DOHH2 (cell line): ENCODE results near the gene SMAD2.

Experiments used
- EZH2phosphoT487 ChIP-seq: fragments of 200-600 bp; sonication (generic); IDR thresholded peaks from 2 replicates; pipeline ENCODE4 v1.6.1; 2017; ENCODE audit warnings: borderline replicate concordance, mild to moderate bottlenecking, antibody characterized with exemption, low read length, moderate library complexity, mixed read lengths
- TF ChIP-seq, protein P1 (sequence below): fragments of 200-600 bp; sonication (generic); IDR thresholded peaks from one replicate; pipeline ENCODE4 v1.5.1; 2014; ENCODE audit warnings: antibody characterized with exemption, mild to moderate bottlenecking, low read depth, low read length; ENCODE audit not compliant: poor library complexity, severe bottlenecking

DNA sequence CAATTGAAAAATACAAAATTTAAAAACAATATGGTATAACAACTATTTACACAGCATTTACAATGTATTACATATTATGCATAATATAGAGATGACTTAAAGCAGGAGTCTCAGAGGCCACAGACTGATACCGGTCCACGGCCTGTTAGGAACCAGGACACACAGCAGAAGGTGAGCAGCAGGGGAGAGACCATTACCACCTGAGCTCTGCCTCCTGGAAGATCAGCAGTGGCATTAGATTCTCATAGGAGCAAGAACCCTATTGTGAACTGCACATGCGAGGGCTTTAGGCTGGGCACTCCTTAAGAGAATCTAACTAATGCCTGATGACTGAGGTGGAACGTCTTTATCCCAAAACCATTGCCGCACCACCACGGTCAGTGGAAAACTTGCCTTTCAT, 58.0 kb downstream of the SMAD2 start:
- TF ChIP-seq, protein P1, sequence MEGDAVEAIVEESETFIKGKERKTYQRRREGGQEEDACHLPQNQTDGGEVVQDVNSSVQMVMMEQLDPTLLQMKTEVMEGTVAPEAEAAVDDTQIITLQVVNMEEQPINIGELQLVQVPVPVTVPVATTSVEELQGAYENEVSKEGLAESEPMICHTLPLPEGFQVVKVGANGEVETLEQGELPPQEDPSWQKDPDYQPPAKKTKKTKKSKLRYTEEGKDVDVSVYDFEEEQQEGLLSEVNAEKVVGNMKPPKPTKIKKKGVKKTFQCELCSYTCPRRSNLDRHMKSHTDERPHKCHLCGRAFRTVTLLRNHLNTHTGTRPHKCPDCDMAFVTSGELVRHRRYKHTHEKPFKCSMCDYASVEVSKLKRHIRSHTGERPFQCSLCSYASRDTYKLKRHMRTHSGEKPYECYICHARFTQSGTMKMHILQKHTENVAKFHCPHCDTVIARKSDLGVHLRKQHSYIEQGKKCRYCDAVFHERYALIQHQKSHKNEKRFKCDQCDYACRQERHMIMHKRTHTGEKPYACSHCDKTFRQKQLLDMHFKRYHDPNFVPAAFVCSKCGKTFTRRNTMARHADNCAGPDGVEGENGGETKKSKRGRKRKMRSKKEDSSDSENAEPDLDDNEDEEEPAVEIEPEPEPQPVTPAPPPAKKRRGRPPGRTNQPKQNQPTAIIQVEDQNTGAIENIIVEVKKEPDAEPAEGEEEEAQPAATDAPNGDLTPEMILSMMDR = no peak
- no peak for TF ChIP-seq EZH2phosphoT487
